ENCODE results near the gene FSTL4.

- TF ChIP-seq CTCF (IDR thresholded peaks at IDR 0.05; ENCODE audit: low read length) (no peak), EZH2phosphoT487 (IDR thresholded peaks at IDR 0.05; ENCODE audit: low read length) (no peak)
Measured at GRCh38 chr5:133232911-133233310, 379.4 kb downstream of the FSTL4 start.
